Superior temporal gyrus (tissue), 1 donor: Measurements from ENCODE around the gene GPN2.
"Not testable (repeated sequence)": the region's sequence is repeated elsewhere in the genome, so short reads cannot be mapped to it uniquely, and the experiment has no call there.

Experiments used
- DNase-seq: peaks from one replicate; pipeline ENCODE4 v3.0.0-alpha.2; 2016; ENCODE audit errors: extremely low spot score

The GPN2 gene

DNA sequence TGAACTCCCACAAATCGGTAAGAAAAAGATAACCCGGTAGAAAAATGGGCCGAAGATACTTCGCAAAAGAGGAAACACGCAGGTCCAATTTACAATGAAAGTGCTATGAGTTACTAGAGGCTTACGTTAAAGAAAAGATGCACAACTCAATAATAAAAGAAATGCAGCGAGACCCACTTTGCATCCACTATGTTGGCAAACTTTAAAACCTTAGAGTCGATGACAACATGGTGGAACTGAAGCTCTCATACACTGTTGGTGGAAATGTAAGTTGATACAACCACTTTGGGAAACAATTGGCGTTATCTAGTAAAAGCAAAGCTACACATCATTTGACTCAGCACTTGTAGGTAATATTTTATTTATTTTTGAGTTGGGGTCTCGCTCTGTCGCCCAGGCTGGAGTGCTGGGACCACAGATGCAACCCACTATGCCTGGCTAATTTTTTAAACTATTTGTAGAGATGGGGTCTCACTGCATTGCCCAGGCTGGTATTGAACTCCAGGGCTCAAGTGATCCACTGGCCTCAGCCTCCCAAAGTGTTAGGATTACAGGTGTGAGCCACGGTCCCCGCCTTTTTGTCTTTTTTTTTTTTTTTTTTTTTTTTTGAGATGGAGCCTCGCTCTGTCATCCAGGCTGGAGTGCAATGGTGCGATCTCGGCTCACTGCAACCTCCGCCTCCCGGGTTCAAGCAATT lies 10.9 kb upstream of the GPN2 start:
- no peak for DNase-seq

DNA sequence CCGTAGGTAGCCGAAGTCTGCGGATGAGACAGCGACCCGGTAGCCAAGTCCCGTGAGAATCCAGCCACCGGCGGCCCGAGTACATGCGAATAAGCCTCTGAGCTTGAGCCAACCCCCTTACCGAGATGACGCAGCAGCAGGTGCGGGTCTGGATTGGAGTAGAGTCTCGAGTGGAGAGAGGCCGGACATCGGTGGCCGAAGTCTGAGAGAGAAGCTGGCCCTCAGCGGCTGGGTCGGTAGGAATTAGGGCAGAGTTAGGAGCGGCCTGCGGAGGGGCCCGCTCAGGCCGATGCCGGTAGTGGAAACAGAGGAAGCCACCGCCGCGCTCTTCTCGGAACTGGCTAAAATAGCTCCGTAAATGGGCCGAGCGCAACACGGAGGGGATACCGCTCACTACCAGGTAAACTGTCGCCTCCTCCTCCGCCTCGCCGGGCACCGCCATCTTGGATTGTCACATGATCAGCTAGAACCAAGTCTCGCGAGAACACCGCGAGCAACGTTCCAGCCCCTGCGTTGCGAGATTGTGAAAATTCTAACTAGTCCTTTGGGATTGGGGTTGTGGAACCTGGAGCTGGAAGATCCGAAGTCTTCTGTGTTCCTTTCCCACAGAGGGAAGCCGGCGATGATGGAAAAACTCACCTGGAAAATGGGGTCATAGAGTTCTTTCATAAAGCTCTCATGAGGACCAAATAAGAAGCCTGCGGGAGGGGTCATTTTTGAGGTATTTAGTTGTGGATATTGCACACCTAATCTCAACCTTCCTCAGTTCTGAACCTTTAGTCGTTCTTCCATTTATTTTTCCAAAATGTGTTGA lies 10.1 kb upstream of the GPN2 start, which contains the start of gene GPATCH3:
TSS of gene GPATCH3 (minus strand) at position 467 of the 814 bp plus-strand sequence. CDS start at position 442, 25 bp downstream.
- peak; percentile 95 for DNase-seq

GRCh38 chr1:26897351-26897750 lies 7.3 kb upstream of the GPN2 start:
- no peak for DNase-seq

DNA sequence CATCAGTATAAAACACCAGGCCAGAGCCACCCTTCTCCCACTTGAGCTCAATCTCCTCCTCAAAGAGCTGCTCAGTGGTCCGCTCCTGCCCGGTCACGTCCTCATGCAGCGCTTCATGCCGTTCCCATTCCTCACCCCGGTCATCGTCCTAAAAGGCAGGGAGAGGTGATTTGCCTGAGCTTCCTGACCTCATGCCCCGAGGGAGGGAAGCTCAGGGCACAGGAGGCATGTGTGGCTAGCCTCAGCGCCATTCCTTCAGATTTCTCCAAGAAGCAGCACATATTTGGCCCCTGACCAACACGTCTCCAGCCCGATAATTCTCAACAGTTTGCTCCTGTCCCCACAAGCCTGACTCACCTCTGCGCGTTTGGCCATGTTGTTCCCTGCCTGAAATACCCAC lies 4.2 kb upstream of the GPN2 start:
- no peak for DNase-seq

GRCh38 chr1:26890467-26890796 lies 349 bp upstream of the GPN2 start:
- DNase-seq, result no peak

- DNase-seq, result no peak
Observed at GRCh38 chr1:26888231-26888630, 1.9 kb downstream of the GPN2 start.

DNA sequence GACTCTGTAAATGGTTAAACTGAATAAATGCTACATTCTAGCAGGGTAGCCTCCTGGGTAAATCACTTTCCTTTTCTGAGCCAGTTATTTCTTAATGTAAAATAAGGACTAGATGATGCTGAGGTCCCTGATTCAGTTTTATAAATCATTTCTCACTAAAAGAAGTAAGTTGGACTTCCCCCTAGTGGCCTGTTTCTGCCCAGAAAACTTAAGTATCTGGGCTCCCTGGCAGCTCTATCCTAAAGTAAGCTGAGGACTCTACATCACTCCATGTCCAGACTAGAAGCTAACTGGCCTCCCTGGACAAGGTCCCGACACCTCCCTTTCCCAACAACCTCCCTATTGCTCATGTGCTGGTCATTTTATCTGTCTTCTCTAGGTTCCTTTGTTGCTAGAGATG lies 3.0 kb downstream of the GPN2 start:
- DNase-seq, result peak; percentile 33

- no peak for DNase-seq
Observed at GRCh38 chr1:26882696-26883463, 7.2 kb downstream of the GPN2 start.

- not testable (repeated sequence) for DNase-seq
Observed at GRCh38 chr1:26881611-26882010, 8.5 kb downstream of the GPN2 start.

- no peak for DNase-seq
Observed at GRCh38 chr1:26879793-26880192, 10.3 kb downstream of the GPN2 start.

DNA sequence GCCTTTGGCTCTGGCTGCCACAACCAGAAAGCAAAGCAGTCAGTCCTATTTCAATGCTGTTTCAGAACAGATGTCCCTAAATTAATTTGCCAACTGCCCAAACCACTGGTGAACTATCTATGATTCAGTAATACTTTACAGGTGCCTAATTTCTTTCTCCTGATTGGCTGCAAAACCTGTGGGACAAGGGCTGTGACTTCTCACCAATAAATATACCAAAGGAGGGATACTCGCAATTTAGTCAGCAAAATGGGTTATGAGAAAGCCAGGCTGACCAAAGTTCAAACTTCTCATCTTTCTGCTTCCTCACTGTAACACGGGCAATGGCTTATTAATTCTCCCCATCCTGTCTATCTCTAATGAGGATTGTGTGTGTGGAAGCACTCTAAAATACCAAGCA lies 12.8 kb downstream of the GPN2 start:
- no peak for DNase-seq

- DNase-seq, result no peak
Observed at GRCh38 chr1:26874896-26875295, 15.2 kb downstream of the GPN2 start.

DNA sequence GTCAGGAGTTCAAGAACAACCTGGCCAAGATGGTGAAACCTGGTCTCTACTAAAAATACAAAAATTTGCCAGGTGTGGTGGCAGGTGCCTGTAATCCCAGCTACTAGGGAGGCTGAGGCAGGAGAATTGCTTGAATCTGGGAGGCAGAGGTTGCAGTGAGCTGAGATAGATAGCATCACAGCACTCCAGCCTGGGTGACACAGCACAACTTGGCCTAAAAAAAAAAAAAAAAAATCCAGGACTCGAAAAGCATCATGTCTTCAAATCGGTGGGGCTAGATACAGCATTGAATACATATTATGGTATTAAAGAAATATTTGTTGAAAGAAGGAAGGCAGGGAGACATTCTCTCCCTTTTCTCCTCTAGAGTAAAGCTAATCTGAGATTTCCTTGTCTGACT lies 17.0 kb downstream of the GPN2 start:
- DNase-seq, result not testable (repeated sequence)

DNA sequence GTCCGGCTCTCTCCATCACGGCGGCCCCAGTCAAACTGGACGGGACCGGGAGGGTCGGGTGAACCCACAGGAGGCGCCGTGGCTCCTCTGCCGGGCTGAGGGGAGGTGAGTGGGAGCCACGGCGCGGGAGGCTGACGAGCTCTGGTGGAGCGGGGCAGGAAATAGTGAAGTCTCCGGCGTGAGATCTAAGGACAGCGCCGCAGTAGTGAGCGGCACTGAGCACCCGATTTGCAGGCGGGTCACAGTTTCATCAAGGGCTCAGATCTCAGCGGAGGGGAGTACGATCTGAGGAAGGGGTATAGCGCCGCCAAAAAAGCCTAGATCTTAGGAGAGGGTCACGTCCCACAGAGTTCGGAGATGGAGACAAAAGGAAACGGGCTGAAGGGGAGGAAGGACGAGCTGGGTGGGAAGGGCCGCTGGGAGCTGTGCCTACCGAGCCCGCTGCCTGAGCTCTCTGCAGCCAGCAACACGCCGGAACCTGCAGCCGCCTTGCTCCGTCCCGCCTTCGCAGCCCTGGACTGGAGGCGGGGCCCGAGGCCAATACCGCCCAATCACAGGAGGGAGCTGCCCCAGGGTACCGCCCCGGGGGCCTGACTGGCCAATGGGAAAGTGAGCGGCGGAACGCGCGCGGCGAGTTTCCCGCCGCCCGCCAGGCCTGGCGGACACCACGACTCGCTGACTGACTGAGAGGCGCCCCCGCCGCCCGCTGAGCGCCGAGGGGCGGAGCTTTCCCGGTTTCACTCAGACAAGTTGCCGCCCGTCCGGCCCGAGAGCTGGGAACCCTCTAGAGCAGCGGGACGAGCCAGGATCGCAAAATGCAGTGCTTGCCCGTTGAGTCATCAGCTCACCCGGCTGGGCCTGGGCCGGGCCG lies 25.2 kb downstream of the GPN2 start:
- DNase-seq, result peak; percentile 97

DNA sequence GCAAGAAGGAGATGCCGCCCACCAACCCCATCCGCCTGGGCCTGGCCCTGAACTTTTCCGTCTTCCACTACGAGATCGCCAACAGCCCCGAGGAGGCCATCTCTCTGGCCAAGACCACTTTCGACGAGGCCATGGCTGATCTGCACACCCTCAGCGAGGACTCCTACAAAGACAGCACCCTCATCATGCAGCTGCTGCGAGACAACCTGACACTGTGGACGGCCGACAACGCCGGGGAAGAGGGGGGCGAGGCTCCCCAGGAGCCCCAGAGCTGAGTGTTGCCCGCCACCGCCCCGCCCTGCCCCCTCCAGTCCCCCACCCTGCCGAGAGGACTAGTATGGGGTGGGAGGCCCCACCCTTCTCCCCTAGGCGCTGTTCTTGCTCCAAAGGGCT lies 26.4 kb downstream of the GPN2 start:
- no peak for DNase-seq

DNA sequence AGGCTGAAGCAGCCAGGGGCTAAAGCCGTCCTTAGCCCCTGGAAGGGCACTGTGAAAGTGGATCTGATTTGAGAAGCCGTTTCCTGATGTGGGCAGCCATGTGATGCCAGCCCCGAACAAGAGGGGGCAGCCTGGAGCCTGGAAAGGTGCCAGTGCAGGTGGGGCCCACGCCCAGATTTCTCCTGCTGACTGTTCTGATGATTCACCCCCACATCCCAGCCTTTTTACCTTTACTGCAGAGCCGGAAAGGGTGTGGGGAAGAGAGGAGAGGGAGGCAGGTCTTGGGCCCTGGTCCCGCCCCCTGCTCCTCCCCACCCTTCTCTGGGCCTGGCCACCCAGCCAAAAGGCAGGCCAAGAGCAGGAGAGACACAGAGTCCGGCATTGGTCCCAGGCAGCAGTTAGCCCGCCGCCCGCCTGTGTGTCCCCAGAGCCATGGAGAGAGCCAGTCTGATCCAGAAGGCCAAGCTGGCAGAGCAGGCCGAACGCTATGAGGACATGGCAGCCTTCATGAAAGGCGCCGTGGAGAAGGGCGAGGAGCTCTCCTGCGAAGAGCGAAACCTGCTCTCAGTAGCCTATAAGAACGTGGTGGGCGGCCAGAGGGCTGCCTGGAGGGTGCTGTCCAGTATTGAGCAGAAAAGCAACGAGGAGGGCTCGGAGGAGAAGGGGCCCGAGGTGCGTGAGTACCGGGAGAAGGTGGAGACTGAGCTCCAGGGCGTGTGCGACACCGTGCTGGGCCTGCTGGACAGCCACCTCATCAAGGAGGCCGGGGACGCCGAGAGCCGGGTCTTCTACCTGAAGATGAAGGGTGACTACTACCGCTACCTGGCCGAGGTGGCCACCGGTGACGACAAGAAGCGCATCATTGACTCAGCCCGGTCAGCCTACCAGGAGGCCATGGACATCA lies 27.1 kb downstream of the GPN2 start, which contains the start of gene SFN:
TSS of gene SFN (plus strand) at position 369 of the 904 bp plus-strand sequence. CDS start at position 433, 64 bp downstream.
- no peak for DNase-seq

GRCh38 chr1:26861889-26862378 lies 28.1 kb downstream of the GPN2 start:
- no peak for DNase-seq

GRCh38 chr1:26861286-26861701 lies 28.8 kb downstream of the GPN2 start:
- DNase-seq, result no peak

GRCh38 chr1:26858891-26859640 lies 31.0 kb downstream of the GPN2 start:
- DNase-seq, result no peak
